HG03558 (cell line): ENCODE measurements around the gene SUOX.
"Not testable (repeated sequence)": the region's sequence is repeated elsewhere in the genome, so short reads cannot be mapped to it uniquely, and the experiment has no call there.

Source experiments
- ATAC-seq: cut with Tn5 transposase; IDR thresholded peaks from one replicate; pipeline ENCODE4 v1.9.1; 2021; ENCODE audit warnings: moderate number of reproducible peaks; ENCODE audit not compliant: unreplicated experiment; ENCODE audit errors: extremely low read depth

The SUOX gene

DNA sequence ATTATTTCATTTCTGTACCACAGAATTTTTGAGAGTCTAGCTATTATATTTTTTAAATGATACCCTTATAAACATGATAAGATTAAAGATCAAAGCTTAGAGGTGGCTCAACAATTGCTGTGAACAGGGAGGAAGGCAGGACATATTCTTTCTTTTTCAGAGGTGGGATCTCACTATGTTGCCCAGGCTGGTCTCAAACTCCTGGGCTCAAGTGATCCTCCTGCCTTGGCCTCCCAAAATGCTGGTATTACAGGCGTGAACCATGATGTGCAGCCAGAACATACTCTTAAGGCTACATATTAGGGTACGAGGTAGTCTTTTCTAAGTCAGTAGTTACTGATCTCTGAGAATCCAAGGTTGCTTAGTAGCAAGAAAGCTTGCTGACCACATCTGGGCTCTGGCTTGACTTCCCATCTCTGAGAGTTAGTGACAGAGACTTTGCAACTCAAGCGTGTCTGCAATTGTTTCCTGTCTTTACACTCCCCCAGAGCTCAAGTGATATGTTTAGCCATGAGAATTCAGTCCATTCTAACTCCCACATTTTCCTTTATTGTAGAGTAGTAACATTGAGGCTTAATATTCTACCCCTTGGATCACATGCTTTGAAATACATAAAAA is 14.6 kb upstream of the SUOX start:
- no peak for ATAC-seq

- ATAC-seq: no peak
Observed at GRCh38 chr12:55983232-55983842, 13.7 kb upstream of the SUOX start.

GRCh38 chr12:55984861-55985260 is 12.2 kb upstream of the SUOX start:
- ATAC-seq: no peak

- ATAC-seq: no peak
Observed at GRCh38 chr12:55985341-55985740, 11.7 kb upstream of the SUOX start.

DNA sequence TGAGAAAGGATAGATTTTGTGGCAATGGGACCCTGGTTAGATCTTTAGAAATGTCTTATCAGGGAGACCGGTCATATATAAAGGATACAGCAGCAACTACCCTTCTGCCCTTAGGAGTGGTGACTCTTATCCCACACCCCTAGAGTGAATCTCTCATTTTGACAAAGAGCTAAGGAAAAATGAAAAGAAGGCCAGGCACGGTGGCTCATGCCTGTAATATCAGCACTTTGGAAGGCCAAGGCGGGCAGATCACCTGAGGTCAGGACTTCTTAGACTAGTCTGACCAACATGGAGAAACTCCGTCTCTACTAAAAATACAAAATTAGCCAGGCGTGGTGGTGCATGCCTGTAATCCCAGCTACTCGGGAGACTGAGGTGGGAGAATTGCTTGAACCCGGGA is 11.1 kb upstream of the SUOX start:
- ATAC-seq: not testable (repeated sequence)

DNA sequence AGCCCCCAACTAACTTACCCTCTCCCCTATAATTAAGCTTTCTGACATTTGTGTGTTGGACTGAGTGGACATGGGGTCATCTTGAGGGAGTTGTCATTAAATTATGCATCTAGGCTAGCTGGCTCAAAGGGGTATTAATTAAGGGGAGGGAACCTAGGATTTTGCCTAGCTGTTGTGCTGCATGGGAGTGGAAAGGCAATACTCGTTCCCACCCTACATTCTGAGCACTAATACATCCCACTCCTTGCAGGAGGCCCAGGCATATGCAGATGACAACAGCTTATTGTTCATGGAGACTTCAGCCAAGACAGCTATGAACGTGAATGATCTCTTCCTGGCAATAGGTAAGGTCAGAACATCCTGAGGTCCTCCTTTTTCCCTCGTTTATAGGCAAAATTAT is 6.0 kb upstream of the SUOX start:
- no peak for ATAC-seq

DNA sequence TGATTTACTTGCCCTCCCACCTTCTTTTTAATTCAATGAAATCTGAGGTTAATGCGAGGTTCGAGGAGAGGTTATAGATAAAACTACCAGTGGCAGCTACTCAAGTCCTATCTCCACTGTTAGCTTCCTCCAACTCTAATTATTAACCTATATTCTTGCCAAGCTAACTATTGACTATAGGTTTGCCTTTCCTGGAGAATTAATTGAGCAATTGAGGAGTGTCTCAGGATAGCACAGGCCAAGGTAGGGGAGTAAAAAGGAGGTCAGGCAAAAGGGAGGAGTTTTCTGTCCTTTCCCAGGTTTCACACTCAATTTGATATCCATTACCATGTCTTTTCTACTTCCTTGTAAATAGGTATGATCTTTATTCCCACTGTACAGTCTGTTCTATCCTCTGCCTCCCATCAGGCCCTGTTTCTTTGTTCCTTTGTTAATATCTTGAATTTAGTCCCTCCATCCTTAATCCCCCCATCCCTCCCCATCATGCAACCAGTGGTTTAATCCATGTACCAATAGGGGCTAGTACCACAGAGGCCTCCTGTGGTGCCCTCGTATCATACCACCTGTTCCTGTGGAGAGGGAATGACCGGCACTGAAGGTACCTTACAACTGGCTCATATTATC is 3.7 kb upstream of the SUOX start:
- ATAC-seq: no peak

DNA sequence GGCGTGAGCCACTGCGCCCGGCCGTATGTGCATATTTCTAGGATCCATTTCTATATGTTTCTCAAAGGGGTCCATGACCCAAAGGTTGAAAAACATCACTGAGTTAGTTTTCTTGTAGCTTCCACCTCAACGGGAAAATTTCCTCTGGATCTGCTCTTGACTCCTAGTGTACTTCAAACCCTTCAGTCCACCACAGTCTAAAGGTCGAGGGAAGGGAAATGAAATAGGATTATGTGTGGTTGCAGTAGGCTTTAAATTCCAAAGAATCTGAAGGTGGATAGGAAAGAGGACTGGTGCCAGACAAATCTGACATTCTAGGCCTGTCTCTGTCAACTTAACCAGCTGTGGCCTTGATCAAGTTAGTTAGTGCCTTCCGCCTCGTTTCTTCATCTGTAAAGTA is 1.7 kb upstream of the SUOX start:
- ATAC-seq: no peak

DNA sequence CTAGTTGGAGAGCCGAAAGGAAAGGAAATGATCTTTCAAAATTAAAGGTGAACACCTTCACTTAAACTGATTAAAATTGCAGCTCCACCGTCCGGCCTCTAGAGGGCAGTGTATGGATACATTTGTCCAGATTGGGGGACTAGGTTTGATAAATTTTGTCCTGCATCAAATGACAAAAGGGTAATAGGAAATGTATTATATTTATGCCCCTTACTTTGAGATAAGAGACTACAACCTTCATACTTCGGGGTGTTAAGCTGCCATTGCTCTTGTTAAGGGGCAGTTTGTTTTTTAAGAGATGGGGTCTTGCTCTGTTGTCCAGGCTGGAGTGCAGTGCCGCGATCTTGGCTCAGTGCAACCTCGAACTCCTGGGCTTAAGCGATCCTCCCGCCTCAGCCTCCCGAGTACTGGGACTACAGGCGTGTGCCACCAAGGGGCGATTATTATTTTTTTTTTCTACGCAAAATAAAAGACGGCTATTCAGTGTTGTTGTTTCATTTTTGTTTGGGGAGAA is 818 bp upstream of the SUOX start:
- ATAC-seq: no peak

GRCh38 chr12:55997535-55997859 is 421 bp downstream of the SUOX start:
- ATAC-seq: no peak

GRCh38 chr12:55999522-55999921 is 2.4 kb downstream of the SUOX start:
- ATAC-seq: not testable (repeated sequence)

- ATAC-seq: not testable (repeated sequence)
Observed at GRCh38 chr12:55999999-56000540, 3.0 kb downstream of the SUOX start.

DNA sequence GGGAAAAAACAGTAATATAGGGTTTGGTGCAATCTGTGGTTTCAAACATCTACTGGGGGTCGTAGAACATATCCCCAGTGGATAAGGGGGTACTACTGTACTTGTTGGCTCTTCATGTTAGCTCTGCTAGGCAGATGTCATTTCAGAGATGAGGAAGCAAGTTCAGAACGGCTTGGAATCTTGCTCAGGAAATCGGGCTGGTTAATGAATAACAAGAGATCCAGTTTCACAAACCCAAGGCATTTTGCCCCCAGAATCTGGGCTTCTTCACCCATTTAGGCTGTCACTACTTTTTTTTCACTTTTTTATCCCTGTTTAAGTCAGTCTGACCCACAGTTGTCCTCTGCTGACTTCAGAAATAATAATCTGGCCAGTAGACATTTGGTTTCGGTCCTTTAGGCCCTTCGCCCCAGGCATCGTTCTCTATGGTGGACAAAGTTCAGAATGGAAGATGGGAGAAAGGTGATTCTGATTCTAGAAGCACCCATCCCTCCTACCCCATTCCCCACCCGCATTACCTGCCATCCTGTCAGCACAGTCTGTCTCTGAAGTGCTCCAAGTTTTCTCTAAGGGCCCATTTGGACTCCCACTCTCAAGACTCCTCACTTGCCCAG is 4.5 kb downstream of the SUOX start:
- no peak for ATAC-seq

DNA sequence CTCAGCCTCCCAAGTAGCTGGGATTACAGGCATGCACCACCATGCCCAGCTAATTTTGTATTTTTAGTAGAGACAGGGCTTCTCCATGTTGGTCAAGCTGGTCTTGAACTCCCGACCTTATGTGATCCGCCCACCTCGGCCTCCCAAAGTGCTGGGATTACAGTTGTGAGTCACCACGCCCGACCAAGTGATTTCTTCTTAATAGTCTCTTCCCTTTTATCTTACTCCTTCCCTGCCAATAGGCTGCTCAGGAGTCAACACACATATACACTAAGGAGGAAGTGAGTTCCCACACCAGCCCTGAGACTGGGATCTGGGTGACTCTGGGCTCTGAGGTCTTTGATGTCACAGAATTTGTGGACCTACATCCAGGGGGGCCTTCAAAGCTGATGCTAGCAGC is 6.3 kb downstream of the SUOX start:
- ATAC-seq: not testable (repeated sequence)

- no peak for ATAC-seq
Observed at GRCh38 chr12:56004211-56004610, 7.1 kb downstream of the SUOX start.

- no peak for ATAC-seq
Observed at GRCh38 chr12:56007564-56008559, 10.8 kb downstream of the SUOX start.

GRCh38 chr12:56010111-56010570 is 13.1 kb downstream of the SUOX start:
- ATAC-seq: no peak

DNA sequence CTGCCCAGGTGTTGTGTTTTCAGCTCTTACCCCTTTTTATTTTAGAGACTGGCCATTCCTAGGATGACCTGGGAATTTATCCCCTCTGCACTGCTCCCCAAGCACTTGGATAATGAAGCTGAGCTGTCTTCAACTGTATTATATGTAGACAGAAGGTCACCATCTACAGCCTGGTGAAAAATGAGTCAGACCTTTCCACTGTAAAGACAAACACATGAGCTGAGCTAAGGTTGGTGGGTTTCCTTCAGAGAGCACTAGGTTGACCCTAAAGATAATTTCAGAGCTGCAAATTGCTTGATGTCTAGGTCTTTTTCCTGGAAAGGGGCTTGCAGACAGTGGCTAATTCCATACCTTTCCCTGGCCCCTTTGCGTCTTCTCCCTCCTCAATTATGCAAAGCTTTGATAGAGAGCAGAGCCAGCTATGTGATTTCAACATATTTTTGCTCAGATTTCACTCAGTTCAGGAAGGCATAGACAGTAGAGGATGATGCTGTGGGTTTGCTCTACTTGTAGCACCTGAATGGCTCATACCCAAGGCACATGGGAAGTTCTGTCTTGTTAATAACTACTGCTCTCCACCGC is 14.5 kb downstream of the SUOX start:
- ATAC-seq: no peak

GRCh38 chr12:56013482-56013881 is 16.4 kb downstream of the SUOX start:
- ATAC-seq: no peak
